Kidney epithelial cell (primary cell): ENCODE results near the gene BRF1. TPM values are rescaled to one million over a fixed set of nuclear protein-coding genes. Genes with fewer than 3 reads are reported as not detected.

Experiments
- DNase-seq: peaks from one replicate; pipeline ENCODE4 v3.0.0-alpha.2; 2010; ENCODE audit warnings: low read depth
- H3K27me3 ChIP-seq: 2 replicates; pipeline ENCODE4 v1.6.0; 2011; ENCODE audit warnings: low read length; ENCODE audit not compliant: control insufficient read depth, insufficient read depth
- H3K36me3 ChIP-seq: 2 replicates; pipeline ENCODE4 v1.5.1; 2011; ENCODE audit warnings: low read length; ENCODE audit not compliant: control insufficient read depth, insufficient read depth
- H3K4me3 ChIP-seq: 2 replicates; pipeline ENCODE4 v1.5.1; 2011; ENCODE audit warnings: low read depth, mild to moderate bottlenecking, control low read depth, low read length
- CTCF ChIP-seq: IDR thresholded peaks from 2 replicates; pipeline ENCODE4 v1.5.1; 2011; ENCODE audit warnings: mild to moderate bottlenecking, moderate library complexity, low read length, control low read depth, inconsistent platforms; ENCODE audit not compliant: insufficient read depth, poor library complexity, severe bottlenecking
- total RNA-seq: library from RNA; depleted of rRNA; stranded (reverse); fragments of >200 nt; gene quantifications from 2 replicates; pipeline ENCODE4 v1.2.3, GENCODE V29; 2015

Gene BRF1
- total RNA-seq, 1 donor from 2014 or later = 48.4 TPM

DNA sequence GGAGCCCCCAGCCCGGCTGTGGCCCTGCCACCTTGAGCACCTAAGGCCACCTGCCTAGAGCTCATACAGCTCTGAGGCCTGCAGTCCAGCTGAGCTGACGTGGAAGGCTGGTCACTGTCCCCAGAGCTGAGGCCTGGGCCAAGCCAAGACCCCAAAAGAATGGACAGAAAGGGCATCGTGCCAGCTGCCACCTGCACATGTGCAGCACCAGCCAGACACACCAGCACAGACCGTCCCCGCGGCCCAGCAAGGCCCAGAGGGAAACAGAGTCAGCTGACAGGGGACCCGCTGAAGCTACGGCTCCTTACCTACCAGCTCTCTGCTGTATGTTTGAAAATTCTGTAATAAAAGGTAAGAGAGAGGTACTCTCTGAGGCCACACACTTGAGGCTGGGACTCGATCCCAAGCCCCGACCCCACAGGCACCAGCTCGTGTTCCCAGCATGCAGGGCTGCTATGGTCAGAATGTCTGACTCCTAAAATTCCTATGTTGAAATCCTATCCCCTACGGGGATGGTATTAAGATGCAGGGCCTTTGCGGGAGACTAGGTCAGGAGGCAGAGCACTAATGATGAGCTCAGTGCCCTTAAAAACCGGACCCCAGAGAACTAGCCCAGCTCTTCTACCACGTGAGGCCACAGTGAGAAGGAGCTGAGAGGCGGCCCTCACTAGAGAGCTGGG lies 25.4 kb downstream of the BRF1 start:
- no peak for DNase-seq
- Histone ChIP-seq H3K4me3 (no peak overlapping the region), H3K27me3 (no peaks in the 10 kb centered on the region), H3K36me3 (no peaks in the 10 kb centered on the region)
- TF ChIP-seq CTCF = no peak

- TF ChIP-seq CTCF = no peak
- no peak for DNase-seq
- Histone ChIP-seq H3K4me3 (no peak overlapping the region), H3K27me3 (no peaks in the 10 kb centered on the region), H3K36me3 (no peaks in the 10 kb centered on the region)
Observed at GRCh38 chr14:105274637-105275036, 26.2 kb downstream of the BRF1 start.

GRCh38 chr14:105273062-105273461 lies 27.7 kb downstream of the BRF1 start:
- Histone ChIP-seq H3K27me3 (no peaks in the 10 kb centered on the region), H3K36me3 (no peaks in the 10 kb centered on the region), H3K4me3 (no peak overlapping the region)
- DNase-seq = no peak
- TF ChIP-seq CTCF = no peak

DNA sequence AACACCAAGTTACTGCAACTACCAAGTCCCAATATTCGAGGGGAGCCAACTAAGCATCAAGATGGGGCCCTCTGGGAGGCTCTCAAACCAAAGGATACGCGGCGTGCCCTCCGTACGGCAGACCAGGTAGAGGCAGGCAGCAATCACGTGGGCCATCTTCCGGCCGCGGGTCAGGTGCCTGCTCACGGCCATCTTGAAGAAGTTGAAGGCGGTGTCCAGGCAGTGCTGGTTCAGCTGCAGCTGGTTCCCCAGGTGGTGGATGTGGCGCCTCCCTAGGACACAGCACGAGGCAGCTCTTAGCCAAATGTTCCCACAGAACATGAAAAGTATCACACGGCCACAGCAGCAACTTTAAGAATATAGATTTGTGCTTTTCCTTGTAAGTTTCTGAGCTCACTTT lies 28.2 kb downstream of the BRF1 start:
- no peak for DNase-seq
- TF ChIP-seq CTCF = no peak
- Histone ChIP-seq H3K36me3 (no peaks in the 10 kb centered on the region), H3K4me3 (no peak overlapping the region), H3K27me3 (no peaks in the 10 kb centered on the region)

GRCh38 chr14:105271224-105271890 lies 29.4 kb downstream of the BRF1 start:
- TF ChIP-seq CTCF = no peak
- DNase-seq = no peak
- Histone ChIP-seq H3K27me3 (no peaks in the 10 kb centered on the region), H3K4me3 (no peak overlapping the region), H3K36me3 (no peaks in the 10 kb centered on the region)
